ENCODE measurements around the gene SLC25A21.

The SLC25A21 gene

GRCh38 chr14:36947362-36947761, 225.0 kb downstream of the SLC25A21 start:
- DNase-seq (ENCODE audit: low read depth) = no peak
- no peak overlapping the region for H3K4me3 ChIP-seq (ENCODE audit: low read length)
- no peak for TF ChIP-seq CTCF (IDR thresholded peaks at IDR 0.05; ENCODE audit: insufficient read depth, low read depth, low read length, missing control alignments)

GRCh38 chr14:36946872-36947271, 225.5 kb downstream of the SLC25A21 start:
- no peak for DNase-seq (ENCODE audit: low read depth)
- no peak for TF ChIP-seq CTCF (IDR thresholded peaks at IDR 0.05; ENCODE audit: insufficient read depth, low read depth, low read length, missing control alignments)
- no peak overlapping the region for H3K4me3 ChIP-seq (ENCODE audit: low read length)

- TF ChIP-seq CTCF (IDR thresholded peaks at IDR 0.05; ENCODE audit: insufficient read depth, low read depth, low read length, missing control alignments) = no peak
- H3K4me3 ChIP-seq (ENCODE audit: low read length) = no peak overlapping the region
- DNase-seq (ENCODE audit: low read depth) = peak; percentile 65
These were observed 227.9 kb downstream of the SLC25A21 start for GRCh38 chr14:36944307-36945010.

- DNase-seq (ENCODE audit: low read depth) = peak; percentile 88
- no peak for TF ChIP-seq CTCF (IDR thresholded peaks at IDR 0.05; ENCODE audit: insufficient read depth, low read depth, low read length, missing control alignments)
- no peak overlapping the region for H3K4me3 ChIP-seq (ENCODE audit: low read length)
These were observed 229.7 kb downstream of the SLC25A21 start for GRCh38 chr14:36942522-36943245.

- TF ChIP-seq CTCF (IDR thresholded peaks at IDR 0.05; ENCODE audit: insufficient read depth, low read depth, low read length, missing control alignments) = peak; percentile 99
- DNase-seq (ENCODE audit: low read depth) = peak; percentile 87
- H3K4me3 ChIP-seq (ENCODE audit: low read length) = no peak overlapping the region
These were observed 230.5 kb downstream of the SLC25A21 start for GRCh38 chr14:36941783-36942521.

- no peak overlapping the region for H3K4me3 ChIP-seq (ENCODE audit: low read length)
- no peak for DNase-seq (ENCODE audit: low read depth)
- no peak for TF ChIP-seq CTCF (IDR thresholded peaks at IDR 0.05; ENCODE audit: insufficient read depth, low read depth, low read length, missing control alignments)
These were observed 231.9 kb downstream of the SLC25A21 start for GRCh38 chr14:36940476-36940875.

Measured in epithelial cell of esophagus (primary cell).